GM23248 (cell line): ENCODE measurements around the gene NFIA.

Experiments
- EZH2 ChIP-seq: fragments of 200-600 bp; sonication (generic); IDR thresholded peaks from 2 replicates; pipeline ENCODE4 v1.6.1; 2018; ENCODE audit warnings: antibody characterized with exemption, mild to moderate bottlenecking; ENCODE audit not compliant: insufficient read depth, poor library complexity, severe bottlenecking
- EZH2phosphoT487 ChIP-seq: fragments of 200-600 bp; sonication (generic); IDR thresholded peaks from 2 replicates; pipeline ENCODE4 v1.6.1; 2018; ENCODE audit warnings: antibody characterized with exemption, moderate library complexity, mild to moderate bottlenecking, low read depth; ENCODE audit not compliant: insufficient read depth

- no peak for TF ChIP-seq EZH2
- no peak for TF ChIP-seq EZH2phosphoT487
Observed at GRCh38 chr1:61427510-61427909, 345.1 kb downstream of the NFIA start.
